GM23338 (cell line): ENCODE results near the gene INHA. TPM values are rescaled to one million over a fixed set of nuclear protein-coding genes. Genes with fewer than 3 reads are reported as not detected.

Source experiments
- ATAC-seq: fragments of 200-7000 bp; cut with Tn5 transposase; 3 replicates; pipeline ENCODE4 v1.9.1; 2020
- DNase-seq: peaks from one replicate; pipeline ENCODE4 v3.0.0-alpha.2; 2015; ENCODE audit warnings: low spot score
- H2AFZ ChIP-seq: fragments of 200-600 bp; sonication (generic); 2 replicates; pipeline ENCODE4 v1.8.0; 2016; ENCODE audit warnings: antibody characterized with exemption, mild to moderate bottlenecking, moderate library complexity
- H3F3A ChIP-seq: fragments of 200-600 bp; sonication (generic); replicated peaks from 2 replicates; pipeline ENCODE4 v1.8.0; 2017; ENCODE audit warnings: antibody characterized with exemption, mixed run types, low read depth
- H3K27ac ChIP-seq: fragments of 200-600 bp; sonication (generic); 2 replicates; pipeline ENCODE4 v1.6.1; 2016; ENCODE audit warnings: low read depth
- H3K27me3 ChIP-seq: fragments of 200-600 bp; sonication (generic); 2 replicates; pipeline ENCODE4 v1.8.0; 2016; ENCODE audit warnings: mild to moderate bottlenecking, mixed run types, moderate library complexity; ENCODE audit not compliant: insufficient read depth
- H3K36me3 ChIP-seq: fragments of 200-600 bp; sonication (generic); 2 replicates; pipeline ENCODE4 v1.8.0; 2016; ENCODE audit warnings: mild to moderate bottlenecking; ENCODE audit not compliant: insufficient read depth
- H3K4me1 ChIP-seq: fragments of 200-600 bp; sonication (generic); 2 replicates; pipeline ENCODE4 v1.8.0; 2016; ENCODE audit warnings: mild to moderate bottlenecking, moderate library complexity; ENCODE audit not compliant: insufficient read depth
- H3K4me2 ChIP-seq: fragments of 200-600 bp; sonication (generic); 2 replicates; pipeline ENCODE4 v1.7.1; 2017; ENCODE audit warnings: mixed run types
- H3K4me3 ChIP-seq: fragments of 200-600 bp; sonication (generic); 2 replicates; pipeline ENCODE4 v1.6.1; 2016; ENCODE audit warnings: mixed run types
- H3K79me2 ChIP-seq: fragments of 200-600 bp; sonication (generic); replicated peaks from 2 replicates; pipeline ENCODE4 v1.8.0; 2017; ENCODE audit warnings: mild to moderate bottlenecking; ENCODE audit not compliant: insufficient read depth
- H3K9me2 ChIP-seq: fragments of 200-600 bp; sonication (generic); 2 replicates; pipeline ENCODE4 v1.8.0; 2017; ENCODE audit not compliant: insufficient read depth
- H4K20me1 ChIP-seq: fragments of 200-600 bp; sonication (generic); replicated peaks from 2 replicates; pipeline ENCODE4 v1.8.0; 2017; ENCODE audit warnings: mild to moderate bottlenecking; ENCODE audit not compliant: insufficient read depth
- H3K27ac Mint-ChIP-seq: 2 replicates; pipeline ENCODE4 v1.8.0; 2020; ENCODE audit warnings: inconsistent platforms, mild to moderate bottlenecking, moderate library complexity, mixed read lengths
- H3K27me3 Mint-ChIP-seq: 3 replicates; pipeline ENCODE4 v1.8.0; 2022; ENCODE audit warnings: low read depth, mild to moderate bottlenecking, moderate library complexity, mixed read lengths, inconsistent platforms; ENCODE audit not compliant: insufficient read depth, poor library complexity
- H3K36me3 Mint-ChIP-seq: 3 replicates; pipeline ENCODE4 v1.8.0; 2021; ENCODE audit warnings: low read depth, mild to moderate bottlenecking, inconsistent platforms, moderate library complexity, mixed read lengths
- H3K4me1 Mint-ChIP-seq: 3 replicates; pipeline ENCODE4 v1.8.0; 2020; ENCODE audit warnings: mild to moderate bottlenecking, inconsistent platforms, mixed read lengths
- H3K4me3 Mint-ChIP-seq: 3 replicates; pipeline ENCODE4 v1.8.0; 2021; ENCODE audit warnings: moderate library complexity, mild to moderate bottlenecking, inconsistent platforms, mixed read lengths
- H3K9me3 Mint-ChIP-seq: 3 replicates; pipeline ENCODE4 v1.8.0; 2020; ENCODE audit warnings: moderate library complexity, mild to moderate bottlenecking, inconsistent platforms, mixed read lengths
- EZH2phosphoT487 ChIP-seq: fragments of 200-600 bp; sonication (generic); IDR thresholded peaks from one replicate; pipeline ENCODE4 v1.8.1; 2018; ENCODE audit warnings: antibody characterized with exemption; ENCODE audit not compliant: unreplicated experiment
- JUNB ChIP-seq: IDR thresholded peaks from one replicate; pipeline ENCODE4 v1.6.1; 2016; ENCODE audit warnings: antibody characterized with exemption; ENCODE audit not compliant: unreplicated experiment
- POLR2AphosphoS5 ChIP-seq: IDR thresholded peaks from 2 replicates; pipeline ENCODE4 v1.6.1; 2016; ENCODE audit warnings: antibody characterized with exemption, low read depth
- polyA plus RNA-seq: library from polyadenylated mRNA; unstranded; fragments of >200 nt; fragmentation: Nextera tagmentation; extraction: Ambion mirVana; gene quantifications from 2 replicates; pipeline ENCODE4 v1.2.1, GENCODE V29; 2016
- total RNA-seq: library from RNA; depleted of rRNA; stranded (reverse); fragments of >200 nt; shearing (Covaris generic); gene quantifications from 2 replicates; pipeline ENCODE4 v1.2.3, GENCODE V29; 2014
- TF ChIP-seq, protein P1 (sequence below), 2 experiments: fragments of 200-600 bp in 1 of 2; sonication (generic) in 1 of 2; conservative IDR thresholded peaks; 2 replicates each; pipeline versions ENCODE4 v1.5.1 to v1.6.1; 2016 to 2017; ENCODE audit warnings: antibody characterized with exemption in 2 of 2, low read depth in 2 of 2, mild to moderate bottlenecking in 2 of 2, moderate library complexity in 1 of 2
- TF ChIP-seq, protein P2 (sequence below): IDR thresholded peaks from 2 replicates; pipeline ENCODE4 v1.6.1; 2016; ENCODE audit warnings: antibody characterized with exemption
- TF ChIP-seq, protein P3 (sequence below): fragments of 250-450 bp; sonication (Bioruptor Pico); IDR thresholded peaks from 2 replicates; pipeline ENCODE4 v1.5.0; 2020; ENCODE audit warnings: mild to moderate bottlenecking, moderate library complexity

INHA gene
- total and polyA plus RNA-seq, 2 experiments from 2014 or later = 1.5 to 1.6 TPM

DNA sequence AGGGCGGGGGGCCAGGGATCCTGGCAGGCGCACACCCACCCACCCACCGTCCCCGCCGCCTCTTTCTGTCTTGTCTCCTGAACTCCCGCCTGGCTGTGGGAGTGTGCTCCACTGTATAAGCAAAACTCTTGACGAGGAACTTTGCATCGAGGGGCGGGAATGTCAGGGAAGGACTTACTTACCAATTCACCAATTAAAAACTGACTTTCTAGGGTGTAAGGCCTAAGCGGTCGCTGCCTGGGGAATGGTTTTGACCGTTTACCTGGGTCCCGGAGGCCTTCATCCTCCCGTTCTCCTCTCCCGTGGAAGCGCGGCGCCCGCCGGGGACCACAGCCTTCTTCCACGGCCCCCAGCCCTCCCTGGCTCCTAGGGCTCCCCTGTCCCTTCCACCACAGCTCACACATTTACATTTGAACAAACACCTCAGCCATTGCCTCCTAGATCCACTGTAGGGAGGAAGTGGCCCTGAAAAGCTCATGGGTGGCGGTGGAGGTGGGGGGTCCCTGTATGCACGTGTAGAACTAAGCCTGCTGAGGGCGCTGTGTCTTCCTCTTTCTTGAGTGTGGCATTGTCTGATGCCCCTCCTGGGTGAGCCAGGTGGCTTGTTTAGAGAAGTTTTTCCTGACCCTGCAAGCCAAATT is 49.0 kb upstream of the INHA start:
- H3K4me3 ChIP-seq = peak overlapping the region; percentile 64
- Mint-ChIP-seq H3K4me1 (peaks cover 65% of the 10 kb centered on the region), H3K4me3 (peak overlapping the region; percentile 70), H3K9me3 (no peaks in the 10 kb centered on the region), H3K27me3 (peaks cover 21% of the 10 kb centered on the region), H3K27ac (no peak overlapping the region), H3K36me3 (no peaks in the 10 kb centered on the region; the same call in 2 of the 3 replicates)
- peaks cover 29% of the 10 kb centered on the region for H3K4me1 ChIP-seq
- peak; percentile 31; the same call in 1 of the 2 replicates for TF ChIP-seq POLR2AphosphoS5
- no peak for TF ChIP-seq EZH2phosphoT487
- peak; percentile 12 for TF ChIP-seq JUNB
- TF ChIP-seq, protein P1, sequence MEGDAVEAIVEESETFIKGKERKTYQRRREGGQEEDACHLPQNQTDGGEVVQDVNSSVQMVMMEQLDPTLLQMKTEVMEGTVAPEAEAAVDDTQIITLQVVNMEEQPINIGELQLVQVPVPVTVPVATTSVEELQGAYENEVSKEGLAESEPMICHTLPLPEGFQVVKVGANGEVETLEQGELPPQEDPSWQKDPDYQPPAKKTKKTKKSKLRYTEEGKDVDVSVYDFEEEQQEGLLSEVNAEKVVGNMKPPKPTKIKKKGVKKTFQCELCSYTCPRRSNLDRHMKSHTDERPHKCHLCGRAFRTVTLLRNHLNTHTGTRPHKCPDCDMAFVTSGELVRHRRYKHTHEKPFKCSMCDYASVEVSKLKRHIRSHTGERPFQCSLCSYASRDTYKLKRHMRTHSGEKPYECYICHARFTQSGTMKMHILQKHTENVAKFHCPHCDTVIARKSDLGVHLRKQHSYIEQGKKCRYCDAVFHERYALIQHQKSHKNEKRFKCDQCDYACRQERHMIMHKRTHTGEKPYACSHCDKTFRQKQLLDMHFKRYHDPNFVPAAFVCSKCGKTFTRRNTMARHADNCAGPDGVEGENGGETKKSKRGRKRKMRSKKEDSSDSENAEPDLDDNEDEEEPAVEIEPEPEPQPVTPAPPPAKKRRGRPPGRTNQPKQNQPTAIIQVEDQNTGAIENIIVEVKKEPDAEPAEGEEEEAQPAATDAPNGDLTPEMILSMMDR (conservative IDR thresholded peaks at IDR 0.05; ENCODE audit: low read depth in 2 of 2) = peak; percentile 71 to 80
- TF ChIP-seq, protein P2, sequence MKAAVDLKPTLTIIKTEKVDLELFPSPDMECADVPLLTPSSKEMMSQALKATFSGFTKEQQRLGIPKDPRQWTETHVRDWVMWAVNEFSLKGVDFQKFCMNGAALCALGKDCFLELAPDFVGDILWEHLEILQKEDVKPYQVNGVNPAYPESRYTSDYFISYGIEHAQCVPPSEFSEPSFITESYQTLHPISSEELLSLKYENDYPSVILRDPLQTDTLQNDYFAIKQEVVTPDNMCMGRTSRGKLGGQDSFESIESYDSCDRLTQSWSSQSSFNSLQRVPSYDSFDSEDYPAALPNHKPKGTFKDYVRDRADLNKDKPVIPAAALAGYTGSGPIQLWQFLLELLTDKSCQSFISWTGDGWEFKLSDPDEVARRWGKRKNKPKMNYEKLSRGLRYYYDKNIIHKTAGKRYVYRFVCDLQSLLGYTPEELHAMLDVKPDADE = 0 out of 2 replicates have a peak, but pooled peaks have one; percentile 28
- TF ChIP-seq, protein P3, sequence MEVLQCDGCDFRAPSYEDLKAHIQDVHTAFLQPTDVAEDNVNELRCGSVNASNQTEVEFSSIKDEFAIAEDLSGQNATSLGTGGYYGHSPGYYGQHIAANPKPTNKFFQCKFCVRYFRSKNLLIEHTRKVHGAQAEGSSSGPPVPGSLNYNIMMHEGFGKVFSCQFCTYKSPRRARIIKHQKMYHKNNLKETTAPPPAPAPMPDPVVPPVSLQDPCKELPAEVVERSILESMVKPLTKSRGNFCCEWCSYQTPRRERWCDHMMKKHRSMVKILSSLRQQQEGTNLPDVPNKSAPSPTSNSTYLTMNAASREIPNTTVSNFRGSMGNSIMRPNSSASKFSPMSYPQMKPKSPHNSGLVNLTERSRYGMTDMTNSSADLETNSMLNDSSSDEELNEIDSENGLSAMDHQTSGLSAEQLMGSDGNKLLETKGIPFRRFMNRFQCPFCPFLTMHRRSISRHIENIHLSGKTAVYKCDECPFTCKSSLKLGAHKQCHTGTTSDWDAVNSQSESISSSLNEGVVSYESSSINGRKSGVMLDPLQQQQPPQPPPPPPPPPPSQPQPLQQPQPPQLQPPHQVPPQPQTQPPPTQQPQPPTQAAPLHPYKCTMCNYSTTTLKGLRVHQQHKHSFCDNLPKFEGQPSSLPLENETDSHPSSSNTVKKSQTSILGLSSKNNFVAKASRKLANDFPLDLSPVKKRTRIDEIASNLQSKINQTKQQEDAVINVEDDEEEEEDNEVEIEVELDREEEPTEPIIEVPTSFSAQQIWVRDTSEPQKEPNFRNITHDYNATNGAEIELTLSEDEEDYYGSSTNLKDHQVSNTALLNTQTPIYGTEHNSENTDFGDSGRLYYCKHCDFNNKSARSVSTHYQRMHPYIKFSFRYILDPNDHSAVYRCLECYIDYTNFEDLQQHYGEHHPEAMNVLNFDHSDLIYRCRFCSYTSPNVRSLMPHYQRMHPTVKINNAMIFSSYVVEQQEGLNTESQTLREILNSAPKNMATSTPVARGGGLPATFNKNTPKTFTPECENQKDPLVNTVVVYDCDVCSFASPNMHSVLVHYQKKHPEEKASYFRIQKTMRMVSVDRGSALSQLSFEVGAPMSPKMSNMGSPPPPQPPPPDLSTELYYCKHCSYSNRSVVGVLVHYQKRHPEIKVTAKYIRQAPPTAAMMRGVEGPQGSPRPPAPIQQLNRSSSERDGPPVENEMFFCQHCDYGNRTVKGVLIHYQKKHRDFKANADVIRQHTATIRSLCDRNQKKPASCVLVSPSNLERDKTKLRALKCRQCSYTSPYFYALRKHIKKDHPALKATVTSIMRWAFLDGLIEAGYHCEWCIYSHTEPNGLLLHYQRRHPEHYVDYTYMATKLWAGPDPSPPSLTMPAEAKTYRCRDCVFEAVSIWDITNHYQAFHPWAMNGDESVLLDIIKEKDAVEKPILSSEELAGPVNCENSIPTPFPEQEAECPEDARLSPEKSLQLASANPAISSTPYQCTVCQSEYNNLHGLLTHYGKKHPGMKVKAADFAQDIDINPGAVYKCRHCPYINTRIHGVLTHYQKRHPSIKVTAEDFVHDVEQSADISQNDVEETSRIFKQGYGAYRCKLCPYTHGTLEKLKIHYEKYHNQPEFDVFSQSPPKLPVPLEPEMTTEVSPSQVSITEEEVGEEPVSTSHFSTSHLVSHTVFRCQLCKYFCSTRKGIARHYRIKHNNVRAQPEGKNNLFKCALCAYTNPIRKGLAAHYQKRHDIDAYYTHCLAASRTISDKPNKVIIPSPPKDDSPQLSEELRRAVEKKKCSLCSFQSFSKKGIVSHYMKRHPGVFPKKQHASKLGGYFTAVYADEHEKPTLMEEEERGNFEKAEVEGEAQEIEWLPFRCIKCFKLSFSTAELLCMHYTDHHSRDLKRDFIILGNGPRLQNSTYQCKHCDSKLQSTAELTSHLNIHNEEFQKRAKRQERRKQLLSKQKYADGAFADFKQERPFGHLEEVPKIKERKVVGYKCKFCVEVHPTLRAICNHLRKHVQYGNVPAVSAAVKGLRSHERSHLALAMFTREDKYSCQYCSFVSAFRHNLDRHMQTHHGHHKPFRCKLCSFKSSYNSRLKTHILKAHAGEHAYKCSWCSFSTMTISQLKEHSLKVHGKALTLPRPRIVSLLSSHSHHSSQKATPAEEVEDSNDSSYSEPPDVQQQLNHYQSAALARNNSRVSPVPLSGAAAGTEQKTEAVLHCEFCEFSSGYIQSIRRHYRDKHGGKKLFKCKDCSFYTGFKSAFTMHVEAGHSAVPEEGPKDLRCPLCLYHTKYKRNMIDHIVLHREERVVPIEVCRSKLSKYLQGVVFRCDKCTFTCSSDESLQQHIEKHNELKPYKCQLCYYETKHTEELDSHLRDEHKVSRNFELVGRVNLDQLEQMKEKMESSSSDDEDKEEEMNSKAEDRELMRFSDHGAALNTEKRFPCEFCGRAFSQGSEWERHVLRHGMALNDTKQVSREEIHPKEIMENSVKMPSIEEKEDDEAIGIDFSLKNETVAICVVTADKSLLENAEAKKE (CRISPR knock-in tag) = no peak
- H3K4me2 ChIP-seq = peak overlapping the region; percentile 79
- no peaks in the 10 kb centered on the region for H3K9me2 ChIP-seq
- H4K20me1 ChIP-seq = no peaks in the 10 kb centered on the region
- no peaks in the 10 kb centered on the region for H3K79me2 ChIP-seq
- peak overlapping the region; percentile 97 for H2AFZ ChIP-seq
- peak overlapping the region; percentile 84 for H3K27ac ChIP-seq
- peaks cover 22% of the 10 kb centered on the region for H3F3A ChIP-seq
- DNase-seq (peak; percentile 84), ATAC-seq (peak; percentile 27)
- no peaks in the 10 kb centered on the region for H3K36me3 ChIP-seq
- H3K27me3 ChIP-seq = peaks cover 29% of the 10 kb centered on the region
